Measurements from ENCODE around the gene FLNA.

FLNA gene

GRCh38 chrX:154354516-154354915 lies 19.9 kb downstream of the FLNA start:
- CTCF ChIA-PET: no interaction called here
- TF ChIP-seq, protein P1, sequence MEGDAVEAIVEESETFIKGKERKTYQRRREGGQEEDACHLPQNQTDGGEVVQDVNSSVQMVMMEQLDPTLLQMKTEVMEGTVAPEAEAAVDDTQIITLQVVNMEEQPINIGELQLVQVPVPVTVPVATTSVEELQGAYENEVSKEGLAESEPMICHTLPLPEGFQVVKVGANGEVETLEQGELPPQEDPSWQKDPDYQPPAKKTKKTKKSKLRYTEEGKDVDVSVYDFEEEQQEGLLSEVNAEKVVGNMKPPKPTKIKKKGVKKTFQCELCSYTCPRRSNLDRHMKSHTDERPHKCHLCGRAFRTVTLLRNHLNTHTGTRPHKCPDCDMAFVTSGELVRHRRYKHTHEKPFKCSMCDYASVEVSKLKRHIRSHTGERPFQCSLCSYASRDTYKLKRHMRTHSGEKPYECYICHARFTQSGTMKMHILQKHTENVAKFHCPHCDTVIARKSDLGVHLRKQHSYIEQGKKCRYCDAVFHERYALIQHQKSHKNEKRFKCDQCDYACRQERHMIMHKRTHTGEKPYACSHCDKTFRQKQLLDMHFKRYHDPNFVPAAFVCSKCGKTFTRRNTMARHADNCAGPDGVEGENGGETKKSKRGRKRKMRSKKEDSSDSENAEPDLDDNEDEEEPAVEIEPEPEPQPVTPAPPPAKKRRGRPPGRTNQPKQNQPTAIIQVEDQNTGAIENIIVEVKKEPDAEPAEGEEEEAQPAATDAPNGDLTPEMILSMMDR (IDR thresholded peaks at IDR 0.05; ENCODE audit: insufficient read depth, low read length, missing control alignments): no peak
- POLR2A ChIA-PET: no interaction called here
- no peak overlapping the region for H3K4me3 ChIP-seq (ENCODE audit: low read depth, low read length)
- DNase-seq (ENCODE audit: low read depth, low spot score): no peak

DNA sequence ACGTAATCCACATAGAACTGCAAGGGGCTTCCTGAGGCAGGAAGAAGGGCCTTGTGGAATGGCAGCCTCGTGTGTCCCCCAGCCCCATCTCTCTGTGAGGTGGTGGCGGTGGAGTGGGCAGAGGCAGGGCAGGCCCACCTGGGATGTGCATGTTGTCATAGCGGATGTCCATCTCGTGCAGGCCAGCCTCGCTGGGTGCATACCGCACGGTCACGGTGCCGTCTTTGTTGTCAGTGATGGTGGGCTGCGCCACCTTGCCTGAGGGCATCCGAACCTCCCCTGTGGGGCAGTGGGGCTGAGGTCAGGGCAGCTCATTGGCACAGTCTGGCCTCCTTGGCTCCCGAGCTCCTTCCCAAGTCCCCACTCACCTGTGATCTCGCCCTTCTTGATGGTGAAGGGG lies 20.4 kb downstream of the FLNA start:
- POLR2A ChIA-PET: interaction anchor here (1.1 kb wide), 1 partner anchor 12 kb away, joined by 3 read pairs; no protein-coding TSS in a partner anchor
- TF ChIP-seq, protein P1 (IDR thresholded peaks at IDR 0.05; ENCODE audit: insufficient read depth, low read length, missing control alignments): no peak
- CTCF ChIA-PET: no interaction called here
- DNase-seq (ENCODE audit: low read depth, low spot score): no peak
- H3K4me3 ChIP-seq (ENCODE audit: low read depth, low read length): no peak overlapping the region

DNA sequence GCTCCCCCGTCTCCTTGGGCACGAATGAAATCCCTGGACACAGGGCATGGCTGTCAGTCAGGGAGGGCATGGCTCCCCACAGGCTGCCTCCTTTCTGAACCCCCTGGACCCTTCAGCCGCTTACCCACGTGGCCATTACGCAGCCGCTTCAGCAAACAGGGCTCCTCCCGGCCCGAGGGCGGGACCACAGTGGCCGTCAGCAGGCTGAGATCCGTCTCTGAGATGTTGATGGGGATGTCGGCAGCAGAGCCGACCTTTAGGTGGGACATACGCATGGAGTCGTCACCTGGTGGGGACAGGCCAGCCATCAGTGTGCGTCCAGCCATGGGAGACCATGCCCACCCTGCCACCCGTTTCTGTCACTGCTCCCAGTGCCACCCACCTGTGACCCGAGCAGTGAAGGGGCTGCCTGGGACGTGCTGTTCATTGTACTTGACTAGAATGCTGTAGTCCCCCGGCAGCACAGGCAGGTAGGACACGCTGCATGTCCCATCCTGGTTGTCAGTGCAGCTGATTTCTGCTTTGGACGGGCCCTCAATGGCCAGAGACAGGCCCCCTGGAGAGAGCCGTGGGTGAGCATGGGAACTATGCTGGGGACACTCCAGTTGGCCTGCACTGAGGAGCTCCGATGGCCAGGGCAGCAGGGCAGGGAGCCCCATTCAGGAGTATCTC lies 21.1 kb downstream of the FLNA start:
- H3K4me3 ChIP-seq (ENCODE audit: low read depth, low read length): no peak overlapping the region
- POLR2A ChIA-PET: interaction anchor here (1.1 kb wide), 1 partner anchor 12 kb away, joined by 3 read pairs; no protein-coding TSS in a partner anchor
- TF ChIP-seq, protein P1 (IDR thresholded peaks at IDR 0.05; ENCODE audit: insufficient read depth, low read length, missing control alignments): no peak
- DNase-seq (ENCODE audit: low read depth, low spot score): no peak
- CTCF ChIA-PET: no interaction called here

- DNase-seq (ENCODE audit: low read depth, low spot score): no peak
- CTCF ChIA-PET: no interaction called here
- POLR2A ChIA-PET: no interaction called here
- H3K4me3 ChIP-seq (ENCODE audit: low read depth, low read length): no peak overlapping the region
- TF ChIP-seq, protein P1 (IDR thresholded peaks at IDR 0.05; ENCODE audit: insufficient read depth, low read length, missing control alignments): no peak
These were observed 22.0 kb downstream of the FLNA start for GRCh38 chrX:154352466-154352865.

- POLR2A ChIA-PET: no interaction called here
- CTCF ChIA-PET: no interaction called here
These were observed 22.4 kb downstream of the FLNA start for GRCh38 chrX:154352012-154352401.

GRCh38 chrX:154351183-154352011 lies 23.0 kb downstream of the FLNA start:
- TF ChIP-seq, protein P1 (IDR thresholded peaks at IDR 0.05; ENCODE audit: insufficient read depth, low read length, missing control alignments): no peak
- ChIA-PET POLR2A (no interaction called here), CTCF (no interaction called here)
- DNase-seq (ENCODE audit: low read depth, low spot score): no peak
- H3K4me3 ChIP-seq (ENCODE audit: low read depth, low read length): no peak overlapping the region

More at GRCh38 chrX:154352012-154352401, 22.4 kb downstream of the FLNA start:
- no peak overlapping the region for H3K4me3 ChIP-seq (ENCODE audit: low read depth, low read length)
- no peak for DNase-seq (ENCODE audit: low read depth, low spot score)
- TF ChIP-seq, protein P1 (IDR thresholded peaks at IDR 0.05; ENCODE audit: insufficient read depth, low read length, missing control alignments): no peak

Measured in AG04449 (cell line).